Naive B cell (primary cell): ENCODE data around the gene FCGR2B. TPM values are rescaled to one million over a fixed set of nuclear protein-coding genes. Genes with fewer than 3 reads are reported as not detected.
"Not testable (repeated sequence)": the region's sequence is repeated elsewhere in the genome, so short reads cannot be mapped to it uniquely, and the experiment has no call there.

Source experiments
- ATAC-seq, 2 donors: fragments of 150-1000 bp; cut with Tn5 transposase; 2 replicates each; pipeline ENCODE4 v1.10.0; 2021; ENCODE audit warnings: low read depth in 2 of 2, mild to moderate bottlenecking in 2 of 2, moderate library complexity in 2 of 2
- DNase-seq: peaks from one replicate; pipeline ENCODE4 v3.0.0; 2022
- H3K27ac Mint-ChIP-seq, 6 donors: one replicate each; pipeline ENCODE4 v1.8.0; 2020 to 2022; ENCODE audit warnings: mild to moderate bottlenecking in 6 of 6, mixed read lengths in 6 of 6, moderate library complexity in 5 of 6, inconsistent platforms in 2 of 6
- H3K27me3 Mint-ChIP-seq, 3 donors: one replicate each; pipeline ENCODE4 v1.8.0; 2021 to 2022; ENCODE audit warnings: mixed read lengths in 3 of 3, mild to moderate bottlenecking in 1 of 3
- H3K36me3 Mint-ChIP-seq, 2 donors: one replicate each; pipeline ENCODE4 v1.8.0; 2020 to 2022; ENCODE audit warnings: mixed read lengths in 2 of 2, inconsistent platforms in 1 of 2, mild to moderate bottlenecking in 1 of 2
- H3K4me1 Mint-ChIP-seq, 3 donors: one replicate each; pipeline ENCODE4 v1.8.0; 2020 to 2022; ENCODE audit warnings: mixed read lengths in 3 of 3, inconsistent platforms in 1 of 3, mild to moderate bottlenecking in 1 of 3, moderate library complexity in 1 of 3
- H3K4me3 Mint-ChIP-seq, 8 donors: one replicate each; pipeline ENCODE4 v1.8.0; 2020 to 2022; ENCODE audit warnings: mild to moderate bottlenecking in 8 of 8, mixed read lengths in 8 of 8, moderate library complexity in 8 of 8, inconsistent platforms in 2 of 8
- H3K9me3 Mint-ChIP-seq, 7 donors: one replicate each; pipeline ENCODE4 v1.8.0; 2020 to 2022; ENCODE audit warnings: mixed read lengths in 7 of 7, mild to moderate bottlenecking in 5 of 7, inconsistent platforms in 2 of 7, moderate library complexity in 1 of 7
- polyA plus RNA-seq, 6 donors: library from polyadenylated mRNA; unstranded; fragments of 300-500 nt; fragmentation: Illumina TruSeq; gene quantifications; one replicate each; pipeline ENCODE4 v1.2.3, GENCODE V29; 2021; ENCODE audit warnings: low read depth in 6 of 6

FCGR2B gene
- 100 to 1,000 TPM; 232 to 404 (median 304) TPM for polyA plus RNA-seq

GRCh38 chr1:161662684-161663339, at the start of gene FCGR2B:
Gene FCGR2B (plus strand): TSS chr1:161663143. CDS start chr1:161663242, 99 bp downstream.
- not testable (repeated sequence) for H3K36me3 Mint-ChIP-seq, H3K27ac Mint-ChIP-seq, DNase-seq, H3K4me1 Mint-ChIP-seq, H3K27me3 Mint-ChIP-seq, H3K9me3 Mint-ChIP-seq
- H3K4me3 Mint-ChIP-seq, result peak within 1 kb of the TSS in 3 of 8 donors; percentile 30 to 42 (median 41)
- peak; percentile 76 to 81 for ATAC-seq

- ATAC-seq, H3K4me3 Mint-ChIP-seq, H3K36me3 Mint-ChIP-seq, DNase-seq, H3K27ac Mint-ChIP-seq, H3K9me3 Mint-ChIP-seq: not testable (repeated sequence)
- Mint-ChIP-seq H3K4me1 (peaks cover 0 to 27% (median 17%) of the 10 kb centered on the region in 3 donors), H3K27me3 (peaks cover 0 to 17% (median 0%) of the 10 kb centered on the region in 3 donors)
Observed at GRCh38 chr1:161616417-161616816, 46.5 kb upstream of the FCGR2B start.

DNA sequence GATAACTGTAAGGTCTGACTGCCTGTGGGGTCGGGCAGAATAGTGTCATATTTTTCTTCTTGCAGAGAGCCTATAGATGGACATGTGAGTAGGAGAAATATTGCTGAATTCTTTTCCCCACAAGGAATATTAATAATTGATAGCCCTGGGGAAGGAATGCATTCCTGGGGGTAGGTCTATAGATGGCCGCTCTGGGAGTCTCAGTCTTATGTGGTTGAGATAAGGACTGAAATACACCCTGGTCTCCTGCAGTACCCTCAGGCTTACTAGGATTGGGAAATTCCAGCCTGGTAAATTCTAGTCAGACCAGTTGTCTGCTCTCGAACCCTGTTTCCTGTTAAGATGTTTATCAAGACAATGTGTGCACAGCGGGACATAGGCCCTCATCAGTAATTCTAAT, 44.4 kb upstream of the FCGR2B start:
- not testable (repeated sequence) for ATAC-seq, H3K36me3 Mint-ChIP-seq, H3K4me3 Mint-ChIP-seq, H3K9me3 Mint-ChIP-seq, H3K27ac Mint-ChIP-seq, DNase-seq
- Mint-ChIP-seq H3K4me1 (peaks cover 11 to 29% (median 15%) of the 10 kb centered on the region in 3 donors), H3K27me3 (peaks cover 0 to 11% (median 0%) of the 10 kb centered on the region in 3 donors)

DNA sequence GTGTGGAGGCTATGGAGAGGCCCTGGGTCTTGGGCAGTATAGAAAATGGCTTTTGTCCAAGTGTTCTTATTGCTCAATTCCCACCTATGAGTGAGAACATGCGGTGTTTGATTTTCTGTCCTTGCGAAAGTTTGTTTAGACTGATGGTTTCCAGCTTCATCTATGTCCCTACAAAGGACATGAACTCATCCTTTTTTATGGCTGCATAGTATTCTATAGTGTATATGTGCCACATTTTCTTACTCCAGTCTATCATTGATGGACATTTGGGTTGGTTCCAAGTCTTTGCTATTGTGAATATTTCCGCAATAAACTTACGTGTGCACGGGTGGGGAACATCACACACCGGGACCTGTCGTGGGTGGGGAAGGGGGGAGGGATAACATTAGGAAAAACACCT, 42.5 kb upstream of the FCGR2B start:
- H3K4me3 Mint-ChIP-seq, result peak overlapping the region in 4 of 8 donors; percentile 5 to 96 (median 45)
- peaks cover 0 to 11% (median 0%) of the 10 kb centered on the region in 3 donors for H3K27me3 Mint-ChIP-seq
- ATAC-seq, H3K36me3 Mint-ChIP-seq, DNase-seq, H3K27ac Mint-ChIP-seq, H3K9me3 Mint-ChIP-seq: not testable (repeated sequence)
- peaks cover 15 to 40% (median 22%) of the 10 kb centered on the region in 3 donors for H3K4me1 Mint-ChIP-seq

GRCh38 chr1:161621181-161622000, 41.6 kb upstream of the FCGR2B start:
- not testable (repeated sequence) for H3K27me3 Mint-ChIP-seq, H3K9me3 Mint-ChIP-seq, H3K36me3 Mint-ChIP-seq
- DNase-seq (peak; percentile 65), ATAC-seq (peak; percentile 61 to 72)
- peak overlapping the region; percentile 84 to 97 (median 90) for H3K4me3 Mint-ChIP-seq
- H3K4me1 Mint-ChIP-seq, result peaks cover 15 to 46% (median 22%) of the 10 kb centered on the region in 3 donors
- H3K27ac Mint-ChIP-seq, result peak overlapping the region in 5 of 6 donors; percentile 44 to 97 (median 92)

DNA sequence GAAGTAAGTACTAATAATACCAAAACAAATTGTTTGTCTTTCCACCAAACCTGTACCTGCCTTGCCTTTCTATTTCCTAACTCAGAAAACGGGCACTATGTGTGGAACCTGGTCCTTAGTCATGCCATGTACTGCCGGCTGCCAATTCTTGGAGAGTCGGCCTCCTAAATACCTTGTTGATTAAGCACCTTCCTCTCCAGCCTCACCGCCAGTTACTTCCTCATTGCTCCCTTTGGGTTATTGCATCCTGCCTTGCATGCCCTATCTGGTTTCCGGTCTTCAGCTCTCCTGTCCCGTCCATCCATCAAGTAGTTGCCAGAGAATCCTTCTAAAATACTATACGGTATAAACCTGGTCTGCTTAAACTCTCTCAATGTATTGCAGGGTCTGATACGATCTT, 40.9 kb upstream of the FCGR2B start:
- not testable (repeated sequence) for H3K9me3 Mint-ChIP-seq, H3K36me3 Mint-ChIP-seq, H3K27me3 Mint-ChIP-seq
- Mint-ChIP-seq H3K27ac (peak overlapping the region in 5 of 6 donors; percentile 47 to 97 (median 92)), H3K4me1 (peaks cover 20 to 52% (median 22%) of the 10 kb centered on the region in 3 donors), H3K4me3 (peak overlapping the region; percentile 71 to 97 (median 88))
- ATAC-seq, result peak; percentile 17 to 27
- peak; percentile 27 for DNase-seq

GRCh38 chr1:161623401-161624051, 39.4 kb upstream of the FCGR2B start:
- not testable (repeated sequence) for H3K27me3 Mint-ChIP-seq, H3K36me3 Mint-ChIP-seq, H3K9me3 Mint-ChIP-seq
- peak overlapping the region in 7 of 8 donors; percentile 9 to 73 (median 45) for H3K4me3 Mint-ChIP-seq
- peaks cover 20 to 52% (median 22%) of the 10 kb centered on the region in 3 donors for H3K4me1 Mint-ChIP-seq
- peak overlapping the region in 1 of 6 donors; percentile 32 for H3K27ac Mint-ChIP-seq
- DNase-seq (peak; percentile 47), ATAC-seq (peak; percentile 62 to 67)

DNA sequence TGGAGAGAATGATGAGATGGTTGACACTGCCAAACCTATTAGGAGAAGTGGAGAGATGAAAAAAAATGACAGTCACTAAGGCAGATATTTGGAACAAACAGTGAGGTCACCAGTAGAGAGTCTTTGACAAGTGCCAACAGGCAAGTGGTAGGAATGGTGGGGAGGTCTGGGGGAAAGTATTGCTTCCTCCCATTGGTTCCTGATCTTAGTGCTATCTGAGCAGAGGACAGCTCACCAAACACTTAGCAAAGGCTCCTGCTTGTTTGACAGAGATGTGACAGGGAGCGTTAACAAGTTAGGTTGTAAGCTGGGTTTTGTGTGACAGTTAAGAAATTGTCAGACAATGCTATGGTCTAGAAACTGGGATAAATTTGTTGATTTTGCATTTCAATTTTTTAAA, 38.3 kb upstream of the FCGR2B start:
- DNase-seq, H3K9me3 Mint-ChIP-seq, H3K27me3 Mint-ChIP-seq, H3K36me3 Mint-ChIP-seq, H3K27ac Mint-ChIP-seq, ATAC-seq: not testable (repeated sequence)
- peak overlapping the region in 1 of 8 donors; percentile 57 for H3K4me3 Mint-ChIP-seq
- H3K4me1 Mint-ChIP-seq, result peaks cover 20 to 52% (median 22%) of the 10 kb centered on the region in 3 donors

- peak; percentile 14 to 29 for ATAC-seq
- not testable (repeated sequence) for H3K27me3 Mint-ChIP-seq, H3K9me3 Mint-ChIP-seq, H3K36me3 Mint-ChIP-seq, DNase-seq
- Mint-ChIP-seq H3K4me1 (peaks cover 15 to 41% (median 22%) of the 10 kb centered on the region in 3 donors), H3K27ac (peak overlapping the region in 2 of 6 donors; percentile 57 to 76), H3K4me3 (peak overlapping the region in 4 of 8 donors; percentile 18 to 57 (median 50))
Observed at GRCh38 chr1:161626445-161627146, 36.3 kb upstream of the FCGR2B start.

DNA sequence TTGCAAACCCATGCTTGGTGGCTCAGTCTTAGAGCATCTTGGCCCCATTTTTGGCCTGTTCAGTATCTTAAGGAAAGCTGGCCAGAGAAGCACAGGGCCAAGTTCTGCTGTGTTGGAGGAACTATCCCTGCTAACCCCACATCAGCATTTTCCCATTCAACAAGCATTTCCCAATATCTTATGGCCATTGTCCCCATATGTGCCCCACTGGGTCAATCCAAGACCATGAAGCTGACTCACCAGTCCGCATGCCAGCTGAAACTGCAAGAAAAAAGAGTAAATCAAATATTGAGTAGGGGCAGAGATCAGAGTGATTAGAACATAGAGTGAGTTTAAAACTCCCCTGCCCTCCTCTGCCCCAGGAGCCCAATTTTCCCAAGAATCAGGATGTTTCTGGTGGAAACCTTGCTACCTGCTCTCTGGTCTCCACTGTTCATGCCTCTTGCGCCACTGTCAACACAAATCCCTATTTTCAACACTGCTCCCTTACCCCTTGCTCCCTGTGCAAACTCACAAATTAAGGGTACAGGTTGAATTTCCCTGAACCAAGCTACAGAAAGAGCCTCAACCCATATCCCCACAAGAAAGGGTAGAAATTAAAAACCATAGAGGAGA, 32.7 kb upstream of the FCGR2B start:
- H3K27ac Mint-ChIP-seq, ATAC-seq, DNase-seq, H3K9me3 Mint-ChIP-seq, H3K4me3 Mint-ChIP-seq, H3K36me3 Mint-ChIP-seq, H3K27me3 Mint-ChIP-seq: not testable (repeated sequence)
- H3K4me1 Mint-ChIP-seq, result peaks cover 0 to 12% (median 5%) of the 10 kb centered on the region in 3 donors

- DNase-seq, result no peak
- Mint-ChIP-seq H3K27ac (no peak within 1 kb of the TSS), H3K27me3 (peaks cover 0 to 4% (median 0%) of the 10 kb centered on the region in 3 donors), H3K9me3 (no peaks in the 10 kb centered on the region), H3K4me3 (no peak within 1 kb of the TSS), H3K4me1 (peaks cover 0 to 10% (median 5%) of the 10 kb centered on the region in 3 donors), H3K36me3 (no peaks in the 10 kb centered on the region)
- no peak for ATAC-seq
Observed at GRCh38 chr1:161631076-161631475, 31.9 kb upstream of the FCGR2B start, which contains the start of gene FCGR3B. Gene FCGR3B (minus strand): TSS chr1:161631176. CDS start chr1:161631094, 82 bp downstream.

GRCh38 chr1:161634993-161635392, 27.9 kb upstream of the FCGR2B start:
- H3K4me1 Mint-ChIP-seq, H3K36me3 Mint-ChIP-seq, DNase-seq, H3K9me3 Mint-ChIP-seq, H3K27me3 Mint-ChIP-seq, H3K4me3 Mint-ChIP-seq, ATAC-seq, H3K27ac Mint-ChIP-seq: not testable (repeated sequence)
